ENCODE results near the gene ZBED5. TPM values are rescaled to one million over a fixed set of nuclear protein-coding genes. Genes with fewer than 3 reads are reported as not detected.
A peak's percentile ranks its signal among the peaks of the same experiment; 100 is the strongest.

ZBED5 gene
- total RNA-seq, 4 donors from 2014 or later, result 13.7 to 38.4 (median 29.7) TPM

DNA sequence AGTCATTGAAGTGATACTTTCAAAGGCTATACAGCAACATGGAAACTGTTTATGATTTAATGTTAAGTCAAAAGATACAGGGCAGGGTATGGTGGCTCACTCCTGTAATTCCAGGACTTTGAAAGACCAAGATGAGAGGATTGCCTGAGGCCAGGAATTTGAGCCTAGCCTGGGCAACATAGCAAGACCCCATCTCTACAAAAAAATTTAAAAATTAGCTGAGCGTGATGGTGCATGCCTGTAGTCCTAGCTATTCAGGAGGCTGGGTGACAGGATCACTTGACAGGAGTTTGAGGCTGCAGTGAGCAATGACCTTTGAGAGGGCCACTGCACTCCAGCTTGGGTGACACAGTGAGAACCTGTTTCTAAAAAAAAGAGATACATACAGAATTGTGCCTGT is 39.3 kb upstream of the ZBED5 start:
- 95% methylated on average over 1 of the region's 1 CpG; no CpG with 5 or more reads in 1 of the 2 donors for WGBS, 2 donors (ENCODE audit: low coverage in 1 of 2)
- no peaks in the 10 kb centered on the region for H3K27me3 ChIP-seq
- H3K36me3 ChIP-seq, result no peaks in the 10 kb centered on the region
- no peaks in the 10 kb centered on the region for H3K9me3 ChIP-seq
- in situ Hi-C loops (cut with MboI; ENCODE audit: low pct_ligation_motif_present in 1 of 4, low pct_unique_long_range_greater_than_20kb in 1 of 4, low sequenced_read_pairs in 3 of 4) (no loop called here), intact Hi-C loops (cut with DNase I; ENCODE audit: low total_unique reads) (no loop called here)
- no peak for DNase-seq
- peaks cover 25 to 61% (median 47%) of the 10 kb centered on the region in 4 donors for H3K4me1 ChIP-seq
- TF ChIP-seq POLR2AphosphoS5 (IDR thresholded peaks at IDR 0.05) (no peak), EP300 (IDR thresholded peaks at IDR 0.05; ENCODE audit: low read depth) (no peak), POLR2A (IDR thresholded peaks at IDR 0.05) (no peak)
- TF ChIP-seq, protein P1, sequence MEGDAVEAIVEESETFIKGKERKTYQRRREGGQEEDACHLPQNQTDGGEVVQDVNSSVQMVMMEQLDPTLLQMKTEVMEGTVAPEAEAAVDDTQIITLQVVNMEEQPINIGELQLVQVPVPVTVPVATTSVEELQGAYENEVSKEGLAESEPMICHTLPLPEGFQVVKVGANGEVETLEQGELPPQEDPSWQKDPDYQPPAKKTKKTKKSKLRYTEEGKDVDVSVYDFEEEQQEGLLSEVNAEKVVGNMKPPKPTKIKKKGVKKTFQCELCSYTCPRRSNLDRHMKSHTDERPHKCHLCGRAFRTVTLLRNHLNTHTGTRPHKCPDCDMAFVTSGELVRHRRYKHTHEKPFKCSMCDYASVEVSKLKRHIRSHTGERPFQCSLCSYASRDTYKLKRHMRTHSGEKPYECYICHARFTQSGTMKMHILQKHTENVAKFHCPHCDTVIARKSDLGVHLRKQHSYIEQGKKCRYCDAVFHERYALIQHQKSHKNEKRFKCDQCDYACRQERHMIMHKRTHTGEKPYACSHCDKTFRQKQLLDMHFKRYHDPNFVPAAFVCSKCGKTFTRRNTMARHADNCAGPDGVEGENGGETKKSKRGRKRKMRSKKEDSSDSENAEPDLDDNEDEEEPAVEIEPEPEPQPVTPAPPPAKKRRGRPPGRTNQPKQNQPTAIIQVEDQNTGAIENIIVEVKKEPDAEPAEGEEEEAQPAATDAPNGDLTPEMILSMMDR (IDR thresholded peaks at IDR 0.05), result no peak
- H3K4me3 ChIP-seq, result no peak overlapping the region
- H3K27ac ChIP-seq, result no peak overlapping the region

DNA sequence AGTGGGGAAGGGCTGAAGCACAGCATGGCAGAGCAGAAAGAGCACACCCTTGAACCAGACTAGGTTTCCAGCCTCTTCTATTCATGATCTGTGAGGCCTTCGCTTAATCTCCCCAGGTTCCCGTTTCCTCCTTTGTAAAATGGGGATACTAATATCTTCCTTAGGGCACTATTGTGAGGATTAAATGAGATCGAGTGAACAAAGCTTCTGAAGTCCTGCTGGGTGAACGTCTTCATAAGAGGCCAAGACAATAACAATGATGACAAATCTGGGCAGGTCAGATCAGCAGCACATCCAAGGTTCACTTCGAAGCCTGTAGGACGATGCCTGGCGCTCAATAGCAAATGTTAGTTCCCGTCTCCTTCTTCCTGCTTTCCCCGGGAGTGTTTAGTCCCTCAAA is 38.6 kb upstream of the ZBED5 start:
- 81 to 91% methylated on average over 3 to 9 of the region's 9 CpGs for WGBS, 2 donors (ENCODE audit: low coverage in 1 of 2)
- Histone ChIP-seq H3K36me3 (no peaks in the 10 kb centered on the region), H3K4me3 (no peak overlapping the region), H3K27me3 (no peaks in the 10 kb centered on the region), H3K4me1 (peaks cover 25 to 60% (median 47%) of the 10 kb centered on the region in 4 donors), H3K9me3 (no peaks in the 10 kb centered on the region), H3K27ac (no peak overlapping the region)
- no peak for TF ChIP-seq POLR2A (IDR thresholded peaks at IDR 0.05)
- TF ChIP-seq, protein P1 (IDR thresholded peaks at IDR 0.05), result no peak
- no peak for TF ChIP-seq EP300 (IDR thresholded peaks at IDR 0.05; ENCODE audit: low read depth)
- no peak for TF ChIP-seq POLR2AphosphoS5 (IDR thresholded peaks at IDR 0.05)
- in situ Hi-C loops (cut with MboI; ENCODE audit: low pct_ligation_motif_present in 1 of 4, low pct_unique_long_range_greater_than_20kb in 1 of 4, low sequenced_read_pairs in 3 of 4) (no loop called here), intact Hi-C loops (cut with DNase I; ENCODE audit: low total_unique reads) (no loop called here)
- no peak for DNase-seq

DNA sequence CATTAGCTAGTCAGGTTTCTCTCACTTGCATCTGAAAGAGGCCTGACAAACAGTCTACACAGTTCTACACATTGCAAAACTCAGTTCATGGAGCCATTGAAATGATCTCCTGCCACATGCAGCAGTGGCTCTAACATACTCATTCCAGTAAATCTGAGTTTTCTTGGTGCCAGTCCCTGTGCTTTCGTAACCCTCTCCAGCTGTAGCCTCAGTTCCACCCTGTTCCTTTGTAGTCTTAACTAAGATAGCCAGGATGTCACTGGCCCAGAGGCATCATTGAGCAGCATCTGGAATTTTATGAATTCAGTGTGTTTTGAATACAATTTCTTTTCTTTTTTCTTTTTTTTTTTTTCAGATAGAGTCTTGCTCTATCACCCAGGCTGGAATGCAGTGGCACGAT is 37.4 kb upstream of the ZBED5 start:
- no peaks in the 10 kb centered on the region for H3K9me3 ChIP-seq
- no peak overlapping the region for H3K27ac ChIP-seq
- H3K27me3 ChIP-seq, result no peaks in the 10 kb centered on the region
- 97 to 100% methylated on average over 2 of the region's 2 CpGs for WGBS, 2 donors (ENCODE audit: low coverage in 1 of 2)
- intact Hi-C loops (cut with DNase I; ENCODE audit: low total_unique reads) (no loop called here), in situ Hi-C loops (cut with MboI; ENCODE audit: low pct_ligation_motif_present in 1 of 4, low pct_unique_long_range_greater_than_20kb in 1 of 4, low sequenced_read_pairs in 3 of 4) (no loop called here)
- H3K4me1 ChIP-seq, result peaks cover 14 to 48% (median 35%) of the 10 kb centered on the region in 4 donors
- no peak for DNase-seq
- no peaks in the 10 kb centered on the region for H3K36me3 ChIP-seq
- no peak overlapping the region for H3K4me3 ChIP-seq
- no peak for TF ChIP-seq EP300 (IDR thresholded peaks at IDR 0.05; ENCODE audit: low read depth)
- no peak for TF ChIP-seq POLR2AphosphoS5 (IDR thresholded peaks at IDR 0.05)
- TF ChIP-seq POLR2A (IDR thresholded peaks at IDR 0.05), result no peak
- TF ChIP-seq, protein P1 (IDR thresholded peaks at IDR 0.05), result no peak

DNA sequence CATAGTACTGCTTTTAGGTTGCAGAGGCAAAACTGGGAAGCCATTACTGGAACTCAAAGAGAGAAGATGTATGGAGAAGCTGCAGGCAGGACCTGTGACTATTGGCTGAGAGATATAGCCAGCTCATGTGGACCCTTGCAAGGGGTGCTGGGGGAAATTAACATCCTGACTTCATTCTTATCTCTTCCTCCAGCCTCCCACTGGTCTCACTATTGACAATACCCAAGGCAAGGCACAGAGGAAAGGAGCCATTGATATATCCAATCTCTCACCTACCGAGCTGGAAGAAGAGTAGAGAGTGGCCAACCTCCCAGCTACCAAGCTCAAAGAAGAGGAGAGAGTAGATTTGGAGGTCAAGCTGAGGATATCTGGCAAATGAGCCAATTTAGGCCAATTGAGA is 36.8 kb upstream of the ZBED5 start:
- Histone ChIP-seq H3K36me3 (no peaks in the 10 kb centered on the region), H3K4me1 (peaks cover 10 to 44% (median 30%) of the 10 kb centered on the region in 4 donors), H3K4me3 (no peak overlapping the region), H3K27ac (peak overlapping the region in 3 of 4 donors; percentile 44 to 69 (median 67)), H3K27me3 (no peaks in the 10 kb centered on the region), H3K9me3 (no peaks in the 10 kb centered on the region)
- intact Hi-C loops (cut with DNase I; ENCODE audit: low total_unique reads) (no loop called here), in situ Hi-C loops (cut with MboI; ENCODE audit: low pct_ligation_motif_present in 1 of 4, low pct_unique_long_range_greater_than_20kb in 1 of 4, low sequenced_read_pairs in 3 of 4) (no loop called here)
- TF ChIP-seq POLR2A (IDR thresholded peaks at IDR 0.05) (no peak), POLR2AphosphoS5 (IDR thresholded peaks at IDR 0.05) (no peak), EP300 (IDR thresholded peaks at IDR 0.05; ENCODE audit: low read depth) (no peak)
- TF ChIP-seq, protein P1 (IDR thresholded peaks at IDR 0.05), result no peak
- DNase-seq, result no peak
- 86 to 100% methylated on average over 1 of the region's 1 CpG for WGBS, 2 donors (ENCODE audit: low coverage in 1 of 2)
